GM19328 (cell line): ENCODE measurements around the gene STAM.

Source experiments
- ATAC-seq: cut with Tn5 transposase; IDR thresholded peaks from one replicate; pipeline ENCODE4 v1.9.1; 2021; ENCODE audit warnings: mild to moderate bottlenecking, moderate library complexity; ENCODE audit not compliant: unreplicated experiment

Gene STAM

DNA sequence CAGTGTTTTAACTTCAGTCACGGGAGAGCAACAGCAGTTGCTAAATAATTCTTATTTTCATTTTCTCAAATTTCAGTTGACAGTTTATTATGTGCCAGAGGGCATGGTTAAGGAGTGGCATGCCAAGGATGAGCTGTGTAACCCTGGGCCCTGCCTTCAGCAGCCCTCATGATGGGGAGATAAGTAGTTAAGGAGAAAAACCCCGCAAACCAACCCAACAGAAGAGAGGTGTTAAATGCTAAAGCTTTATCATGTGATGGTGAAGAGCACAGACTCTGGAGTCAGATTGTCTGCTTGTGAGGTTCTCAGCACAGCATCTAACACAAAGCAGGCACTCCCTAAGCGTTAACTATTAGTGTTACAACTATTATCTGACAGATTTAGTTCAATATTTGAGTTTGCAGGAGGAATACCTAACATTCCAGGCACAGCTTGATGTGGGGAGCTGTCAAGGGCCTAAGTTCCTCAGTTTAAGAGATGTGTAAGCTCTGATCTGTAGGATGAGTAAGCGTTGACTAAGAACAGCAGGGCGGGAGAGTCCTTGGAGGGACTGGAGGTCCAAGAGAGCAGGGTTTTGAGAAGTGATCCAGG, 29.6 kb downstream of the STAM start:
- no peak for ATAC-seq

DNA sequence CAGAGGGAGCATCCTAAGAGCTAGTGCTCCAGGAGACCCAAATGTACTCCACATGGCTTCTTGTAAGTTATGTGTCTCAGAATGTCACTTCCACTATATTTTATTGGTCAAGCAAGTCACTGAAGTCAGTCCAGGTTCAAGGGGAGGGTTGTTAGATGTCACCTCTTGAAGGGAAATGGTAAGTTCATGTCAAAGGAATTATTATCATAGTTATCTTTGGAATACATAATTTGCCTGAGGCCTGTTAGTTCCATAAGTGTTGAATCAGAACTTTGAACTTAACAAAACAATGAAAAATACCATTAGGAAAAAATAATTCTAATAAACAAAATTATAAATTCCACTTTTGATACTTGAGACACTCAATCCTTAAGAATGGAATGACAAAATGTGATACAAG, 30.6 kb downstream of the STAM start:
- ATAC-seq, result no peak

- no peak for ATAC-seq
Observed at GRCh38 chr10:17675638-17676037, 31.7 kb downstream of the STAM start.

GRCh38 chr10:17676919-17677318, 33.0 kb downstream of the STAM start:
- no peak for ATAC-seq

- ATAC-seq, result no peak
Observed at GRCh38 chr10:17682236-17682946, 38.4 kb downstream of the STAM start.

GRCh38 chr10:17683541-17683940, 39.6 kb downstream of the STAM start:
- no peak for ATAC-seq

GRCh38 chr10:17684537-17684936, 40.6 kb downstream of the STAM start:
- peak; percentile 69 for ATAC-seq

DNA sequence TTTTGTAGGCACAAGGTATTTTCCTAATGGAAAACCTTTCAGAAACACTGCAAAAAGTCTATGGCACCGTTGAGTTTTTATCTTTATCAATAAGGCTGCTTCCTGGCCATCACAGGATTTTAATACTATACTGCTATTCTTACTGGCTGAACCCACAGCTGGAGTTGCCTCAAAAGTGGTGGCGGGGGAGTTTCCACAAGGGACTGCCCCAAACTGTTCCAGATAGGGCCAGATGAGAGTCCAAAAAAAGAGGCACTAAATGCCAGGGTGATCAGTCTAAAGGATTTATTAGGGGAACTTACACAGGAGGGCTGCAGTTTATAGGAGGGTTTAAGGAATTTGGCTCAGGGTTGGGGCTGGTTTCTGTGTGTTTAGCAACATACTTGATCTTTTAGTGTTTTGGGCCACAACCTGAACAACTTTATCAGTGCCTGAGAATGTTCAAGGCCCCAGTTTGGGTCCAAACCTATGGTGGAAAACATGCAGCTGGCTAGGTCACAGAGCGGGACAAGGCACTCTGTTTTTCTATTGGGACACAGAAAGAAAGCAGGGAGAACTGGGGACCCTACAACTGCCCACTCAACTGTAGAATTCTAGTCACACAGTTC, 41.4 kb downstream of the STAM start:
- peak; percentile 58 for ATAC-seq

DNA sequence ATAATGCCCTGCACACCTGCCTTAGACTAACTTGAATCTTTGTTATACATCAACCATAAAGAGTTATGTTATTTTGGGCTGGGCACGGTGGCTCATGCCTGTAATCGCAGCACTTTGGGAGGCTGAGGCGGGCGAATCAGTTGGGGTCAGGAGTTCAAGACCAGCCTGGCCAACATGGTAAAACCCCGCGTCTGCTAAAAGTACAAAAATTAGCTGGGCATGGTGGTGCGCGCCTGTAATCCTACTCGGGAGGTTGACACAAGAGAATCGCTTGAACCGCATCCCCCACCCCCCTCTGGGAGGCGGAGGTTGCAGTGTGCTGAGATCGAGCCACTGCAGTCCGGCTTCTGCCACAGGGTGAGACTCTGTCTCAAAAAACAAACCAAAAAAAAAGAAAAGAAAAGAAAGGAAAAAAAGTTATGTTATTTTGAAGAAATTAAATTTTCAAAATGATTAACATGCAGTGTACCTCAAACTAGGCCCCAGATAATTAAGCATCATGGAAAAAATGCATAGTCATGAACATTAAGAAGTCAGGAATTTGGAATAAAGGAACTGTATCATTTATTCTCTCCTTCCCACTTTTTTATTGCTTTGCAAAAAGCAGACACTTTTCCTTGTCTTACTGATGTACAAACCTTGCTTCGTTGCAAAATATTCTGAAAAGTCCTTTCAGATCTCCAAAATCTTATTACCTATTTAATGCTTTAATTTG, 43.3 kb downstream of the STAM start:
- ATAC-seq, result no peak

DNA sequence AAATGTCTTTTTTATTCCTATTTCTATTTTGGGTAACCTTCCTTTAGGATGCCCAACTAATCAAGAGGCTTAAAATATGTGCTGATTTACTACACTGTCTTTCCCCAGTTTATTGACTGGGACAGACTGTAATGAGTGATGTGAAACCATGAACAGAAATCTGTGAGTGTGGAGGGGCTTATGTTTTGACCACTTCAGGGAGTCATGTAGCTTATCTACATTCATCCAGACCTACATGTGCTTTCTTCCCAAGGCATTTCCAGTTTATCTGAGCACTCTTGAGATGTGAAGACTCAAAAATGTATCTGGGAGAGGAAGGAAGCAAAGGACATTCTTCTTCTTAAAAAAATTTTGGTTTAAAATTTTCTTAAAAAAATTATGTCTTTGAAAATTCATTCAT, 45.2 kb downstream of the STAM start:
- no peak for ATAC-seq

GRCh38 chr10:17693009-17693408, 49.1 kb downstream of the STAM start:
- ATAC-seq, result no peak

GRCh38 chr10:17698696-17699095, 54.7 kb downstream of the STAM start:
- ATAC-seq, result no peak

GRCh38 chr10:17701301-17701700, 57.4 kb downstream of the STAM start:
- ATAC-seq, result no peak

DNA sequence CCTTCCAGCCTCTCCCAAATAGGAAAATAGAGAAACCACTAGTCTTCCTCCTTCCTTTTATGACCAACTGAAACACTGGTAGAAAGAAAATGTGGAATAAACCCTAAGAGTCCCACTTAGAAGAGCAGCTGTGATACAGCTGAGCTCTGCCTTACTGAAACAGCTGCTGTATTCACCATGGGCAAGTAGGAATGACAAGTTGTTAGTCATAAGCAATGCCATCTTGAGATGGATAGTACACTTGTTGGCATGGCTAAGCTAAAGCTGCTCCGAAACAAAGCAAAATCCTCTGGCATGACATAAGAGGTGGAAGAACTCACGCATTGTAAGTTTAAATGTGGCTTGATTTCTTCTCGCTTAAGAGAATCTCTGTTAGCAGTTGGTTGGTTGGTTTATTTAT, 59.8 kb downstream of the STAM start:
- ATAC-seq, result no peak

DNA sequence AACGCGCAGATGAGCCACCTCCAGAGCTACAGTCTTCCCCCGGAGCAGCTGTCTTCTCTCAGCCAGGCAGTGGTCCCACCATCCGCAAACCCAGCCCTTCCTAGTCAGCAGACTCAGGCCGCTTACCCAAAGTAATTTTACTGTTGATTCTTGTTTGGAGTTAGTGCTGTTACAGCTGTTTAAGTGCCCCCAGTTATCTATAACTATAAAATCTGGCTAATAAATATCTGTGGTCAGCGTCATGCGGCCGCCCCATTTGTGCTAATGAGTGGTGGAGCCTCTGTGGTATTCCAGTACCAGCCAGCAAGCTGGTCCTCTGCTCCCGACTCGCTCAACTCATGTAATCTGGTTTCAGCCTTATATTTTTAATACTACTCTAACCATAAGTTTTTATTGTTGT, 64.9 kb downstream of the STAM start:
- ATAC-seq, result no peak

DNA sequence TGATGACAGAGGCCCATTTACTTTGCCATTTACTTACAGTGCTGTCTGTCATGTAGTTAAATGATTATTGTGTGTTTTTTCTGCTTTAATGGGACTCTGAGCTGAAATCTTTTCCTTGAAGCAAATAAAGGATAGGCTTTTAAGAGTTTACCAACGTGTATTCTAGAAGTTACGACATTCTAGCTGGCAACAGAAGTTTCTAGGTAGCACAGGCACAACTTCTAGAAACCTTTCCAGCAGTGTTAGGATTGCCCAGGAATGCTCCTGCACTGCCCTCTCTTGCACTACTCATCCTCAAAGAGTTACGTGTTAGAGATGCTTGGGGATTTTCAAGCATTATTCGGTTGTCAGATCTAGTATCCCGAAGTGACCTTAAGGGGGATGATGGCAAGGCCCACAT, 65.5 kb downstream of the STAM start:
- no peak for ATAC-seq

- ATAC-seq, result no peak
Observed at GRCh38 chr10:17710181-17710580, 66.2 kb downstream of the STAM start.

GRCh38 chr10:17712053-17712452, 68.1 kb downstream of the STAM start:
- no peak for ATAC-seq

- ATAC-seq, result no peak
Observed at GRCh38 chr10:17712717-17713471, 68.9 kb downstream of the STAM start.

- no peak for ATAC-seq
Observed at GRCh38 chr10:17713758-17714157, 69.8 kb downstream of the STAM start.

DNA sequence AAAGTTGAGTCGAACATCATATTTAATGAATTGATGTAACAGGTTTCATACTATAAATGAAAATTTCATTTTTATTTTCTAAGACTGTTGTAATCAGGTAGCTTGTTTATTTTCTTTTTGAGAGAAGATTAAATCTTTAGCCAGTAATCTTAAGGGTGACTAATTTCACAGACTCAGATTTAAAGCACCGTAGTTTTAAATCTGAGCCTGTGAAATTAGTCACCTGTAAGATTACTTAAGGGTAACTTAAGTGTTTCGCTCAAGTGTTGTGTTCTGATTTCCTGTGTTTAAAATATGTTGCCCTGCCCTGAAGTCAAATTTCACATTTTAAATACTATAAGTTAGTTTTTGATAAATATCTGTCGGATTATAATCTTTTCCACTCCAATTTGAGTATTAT, 72.2 kb downstream of the STAM start:
- ATAC-seq, result no peak
